Measurements from ENCODE around the gene TMEM232.

GRCh38 chr5:110769000-110769681 is 42.7 kb upstream of the TMEM232 start:
- TF ChIP-seq EP300 (IDR thresholded peaks at IDR 0.05; ENCODE audit: low read depth), result no peak
- no peak for TF ChIP-seq CTCF (IDR thresholded peaks at IDR 0.05)
- TF ChIP-seq POLR2AphosphoS5 (IDR thresholded peaks at IDR 0.05), result peak in 1 of 3 donors; percentile 24

Measured in transverse colon (tissue), 4 donors.